ENCODE results near the gene BRICD5. TPM values are rescaled to one million over a fixed set of nuclear protein-coding genes. Genes with fewer than 3 reads are reported as not detected.
A peak's percentile ranks its signal among the peaks of the same experiment; 100 is the strongest.

The BRICD5 gene
- total RNA-seq, 2 donors from 2014 or later: 7.7 to 15.2 TPM

- H3K9me3 ChIP-seq: no peaks in the 10 kb centered on the region
- intact Hi-C loops (cut with DNase I): no loop called here
- no peak overlapping the region for H3K27ac ChIP-seq
- no peak for DNase-seq
- no peaks in the 10 kb centered on the region for H3K4me1 ChIP-seq
- H3K27me3 ChIP-seq: peaks cover 31% of the 10 kb centered on the region
- no peak for TF ChIP-seq CTCF (IDR thresholded peaks at IDR 0.05)
- no peak overlapping the region for H3K4me3 ChIP-seq
- H3K9ac ChIP-seq (ENCODE audit: low read depth in 2 of 2, low read length in 2 of 2): no peak overlapping the region
- no peaks in the 10 kb centered on the region for H3K36me3 ChIP-seq
Measured at GRCh38 chr16:2199095-2199494, 11.6 kb downstream of the BRICD5 start.

- no peak overlapping the region for H3K4me3 ChIP-seq
- no peak overlapping the region for H3K9ac ChIP-seq (ENCODE audit: low read depth in 2 of 2, low read length in 2 of 2)
- intact Hi-C loops (cut with DNase I): no loop called here
- H3K9me3 ChIP-seq: no peaks in the 10 kb centered on the region
- no peaks in the 10 kb centered on the region for H3K4me1 ChIP-seq
- H3K27me3 ChIP-seq: peaks cover 34% of the 10 kb centered on the region
- TF ChIP-seq CTCF (IDR thresholded peaks at IDR 0.05): no peak
- no peak for DNase-seq
- H3K36me3 ChIP-seq: no peaks in the 10 kb centered on the region
- no peak overlapping the region for H3K27ac ChIP-seq
Measured at GRCh38 chr16:2198283-2198682, 12.4 kb downstream of the BRICD5 start.

GRCh38 chr16:2197765-2198164 lies 12.9 kb downstream of the BRICD5 start:
- H3K9ac ChIP-seq (ENCODE audit: low read depth in 2 of 2, low read length in 2 of 2): no peak overlapping the region
- no peak for DNase-seq
- no peak overlapping the region for H3K4me3 ChIP-seq
- no peaks in the 10 kb centered on the region for H3K4me1 ChIP-seq
- H3K27me3 ChIP-seq: peaks cover 34% of the 10 kb centered on the region
- no peaks in the 10 kb centered on the region for H3K36me3 ChIP-seq
- intact Hi-C loops (cut with DNase I): no loop called here
- H3K27ac ChIP-seq: no peak overlapping the region
- no peaks in the 10 kb centered on the region for H3K9me3 ChIP-seq
- TF ChIP-seq CTCF (IDR thresholded peaks at IDR 0.05): no peak

GRCh38 chr16:2196981-2197511 lies 13.6 kb downstream of the BRICD5 start:
- H3K4me3 ChIP-seq: no peak overlapping the region
- intact Hi-C loops (cut with DNase I): no loop called here
- peaks cover 34% of the 10 kb centered on the region for H3K27me3 ChIP-seq
- no peak for TF ChIP-seq CTCF (IDR thresholded peaks at IDR 0.05)
- H3K36me3 ChIP-seq: no peaks in the 10 kb centered on the region
- no peaks in the 10 kb centered on the region for H3K9me3 ChIP-seq
- no peak for DNase-seq
- no peak overlapping the region for H3K9ac ChIP-seq (ENCODE audit: low read depth in 2 of 2, low read length in 2 of 2)
- no peaks in the 10 kb centered on the region for H3K4me1 ChIP-seq
- no peak overlapping the region for H3K27ac ChIP-seq

GRCh38 chr16:2196162-2196980 lies 14.3 kb downstream of the BRICD5 start, which contains the start of gene CASKIN1:
Gene CASKIN1 (minus strand): TSS chr16:2196605. CDS start chr16:2196432, 173 bp downstream.
- no peaks in the 10 kb centered on the region for H3K9me3 ChIP-seq
- no peak for DNase-seq
- H3K9ac ChIP-seq (ENCODE audit: low read depth in 2 of 2, low read length in 2 of 2): peak within 1 kb of the TSS in 1 of 2 donors; percentile 43
- peaks cover 34% of the 10 kb centered on the region for H3K27me3 ChIP-seq
- H3K4me1 ChIP-seq: no peaks in the 10 kb centered on the region
- no peaks in the 10 kb centered on the region for H3K36me3 ChIP-seq
- H3K27ac ChIP-seq: no peak within 1 kb of the TSS
- intact Hi-C loops (cut with DNase I): no loop called here
- no peak for TF ChIP-seq CTCF (IDR thresholded peaks at IDR 0.05)
- H3K4me3 ChIP-seq: peak within 1 kb of the TSS; percentile 7

Data from colonic mucosa (tissue), 4 donors.